GM19099 (cell line): ENCODE measurements around the gene SIT1.

Experiments
- POLR2A ChIP-seq: IDR thresholded peaks from 3 replicates; pipeline ENCODE4 v1.6.1; 2011; ENCODE audit warnings: low read depth; ENCODE audit not compliant: insufficient read length; ENCODE audit errors: extremely low read depth

The SIT1 gene

GRCh38 chr9:35686222-35687203 is 35.8 kb upstream of the SIT1 start:
- no peak for TF ChIP-seq POLR2A

- no peak for TF ChIP-seq POLR2A
Measured at GRCh38 chr9:35685506-35685905, 34.8 kb upstream of the SIT1 start.

- TF ChIP-seq POLR2A = no peak
Measured at GRCh38 chr9:35684921-35685320, 34.2 kb upstream of the SIT1 start.

DNA sequence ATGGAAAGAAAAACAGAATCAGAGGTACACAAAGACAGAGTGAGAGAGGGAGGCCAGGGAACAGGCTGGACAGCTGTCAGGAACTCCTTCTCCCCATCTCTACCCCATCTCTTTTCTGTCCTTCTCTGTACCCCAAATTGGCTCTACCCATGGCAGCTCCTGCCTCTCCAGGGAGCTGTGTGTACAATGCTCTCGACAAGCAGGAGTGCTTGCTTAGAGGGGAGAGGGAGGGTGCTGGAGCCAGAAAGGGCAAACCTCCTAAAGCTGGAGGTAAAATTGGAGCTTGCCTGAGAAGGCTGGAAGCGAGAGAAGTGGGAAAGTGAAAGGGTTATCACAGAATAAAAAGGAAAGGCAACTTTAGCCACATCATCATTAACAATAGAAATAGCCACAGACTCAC is 32.6 kb upstream of the SIT1 start:
- TF ChIP-seq POLR2A = no peak

DNA sequence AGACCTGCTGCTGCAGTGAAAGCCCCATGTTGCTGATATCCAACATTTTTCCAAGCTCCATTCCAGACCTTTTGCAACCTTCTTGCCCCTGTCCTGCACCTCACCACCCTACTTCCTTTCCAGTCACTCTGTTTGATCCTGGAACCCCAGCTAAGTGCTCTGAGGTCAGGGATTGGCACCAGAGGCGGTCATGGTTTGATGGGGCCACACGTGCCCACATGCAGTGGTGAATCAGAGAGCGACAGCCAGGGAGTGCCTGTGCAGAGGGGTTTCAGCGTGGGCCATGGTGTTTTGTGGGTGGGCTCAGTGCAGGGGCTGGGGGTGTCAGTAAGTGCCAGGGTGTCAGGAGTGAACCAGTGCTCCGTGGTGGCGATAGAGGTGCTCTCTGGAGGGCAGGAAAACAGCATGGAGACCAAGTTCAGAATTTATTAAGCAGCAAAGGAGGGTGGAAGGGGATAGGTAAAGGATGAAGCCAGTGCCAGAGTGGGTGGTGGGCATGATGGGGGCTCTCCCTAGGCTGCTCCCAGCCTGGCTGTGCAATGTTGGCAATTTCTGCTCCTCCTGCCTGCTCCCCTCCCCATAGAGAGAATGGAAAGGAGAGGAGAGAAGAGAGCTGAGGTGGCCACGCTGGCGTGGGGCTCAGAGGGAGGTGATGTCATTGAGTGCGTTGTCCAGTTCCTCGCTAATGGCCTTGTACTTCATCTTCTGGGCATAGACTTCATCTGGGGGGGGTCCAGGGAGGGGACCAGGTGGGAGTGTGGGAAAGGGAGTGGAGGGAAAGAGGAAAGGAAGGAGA is 32.0 kb upstream of the SIT1 start:
- no peak for TF ChIP-seq POLR2A

GRCh38 chr9:35682051-35682450 is 31.3 kb upstream of the SIT1 start:
- TF ChIP-seq POLR2A = no peak

- TF ChIP-seq POLR2A = no peak
Measured at GRCh38 chr9:35681341-35682002, 30.7 kb upstream of the SIT1 start.

- no peak for TF ChIP-seq POLR2A
Measured at GRCh38 chr9:35680331-35681105, 29.8 kb upstream of the SIT1 start.

DNA sequence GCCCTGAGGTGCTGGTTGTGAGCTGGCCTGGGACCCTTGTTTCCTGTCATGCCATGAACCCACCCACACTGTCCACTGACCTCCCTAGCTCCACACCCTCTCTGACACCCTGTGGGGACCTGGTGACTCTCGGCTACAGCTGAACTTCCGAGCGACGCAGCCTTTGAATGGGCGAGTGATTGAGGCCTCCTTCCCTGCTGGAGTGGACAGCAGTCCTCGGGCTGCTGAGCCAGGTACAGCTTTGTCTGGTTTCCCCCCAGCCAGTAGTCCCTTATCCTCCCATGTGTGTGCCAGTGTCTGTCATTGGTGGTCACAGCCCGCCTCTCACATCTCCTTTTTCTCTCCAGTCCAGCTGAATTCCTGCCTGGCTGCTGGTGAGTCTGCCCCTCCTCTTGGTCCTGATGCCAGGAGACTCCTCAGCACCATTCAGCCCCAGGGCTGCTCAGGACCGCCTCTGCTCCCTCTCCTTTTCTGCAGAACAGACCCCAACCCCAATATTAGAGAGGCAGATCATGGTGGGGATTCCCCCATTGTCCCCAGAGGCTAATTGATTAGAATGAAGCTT is 29.1 kb upstream of the SIT1 start:
- no peak for TF ChIP-seq POLR2A

GRCh38 chr9:35679091-35679490 is 28.4 kb upstream of the SIT1 start:
- TF ChIP-seq POLR2A = no peak

- TF ChIP-seq POLR2A = no peak
Measured at GRCh38 chr9:35675732-35676392, 25.1 kb upstream of the SIT1 start.

DNA sequence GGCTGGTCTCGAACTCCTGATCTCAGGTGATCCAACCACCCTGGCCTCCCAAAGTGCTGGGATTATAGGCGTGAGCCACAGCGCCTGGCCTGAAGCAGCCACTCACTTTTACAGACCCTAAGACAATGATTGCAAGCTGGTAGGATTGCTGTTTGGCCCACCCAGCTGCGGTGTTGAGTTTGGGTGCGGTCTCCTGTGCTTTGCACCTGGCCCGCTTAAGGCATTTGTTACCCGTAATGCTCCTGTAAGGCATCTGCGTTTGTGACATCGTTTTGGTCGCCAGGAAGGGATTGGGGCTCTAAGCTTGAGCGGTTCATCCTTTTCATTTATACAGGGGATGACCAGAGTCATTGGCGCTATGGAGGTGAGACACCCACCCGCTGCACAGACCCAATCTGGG is 24.5 kb upstream of the SIT1 start:
- no peak for TF ChIP-seq POLR2A

- TF ChIP-seq POLR2A = no peak
Measured at GRCh38 chr9:35674025-35674361, 23.3 kb upstream of the SIT1 start.
